SIG-M5 treated with dmso at 0.1 percent for 504 hours (cell line): ENCODE results near the gene CNGA2.
"Not testable (repeated sequence)": the region's sequence is repeated elsewhere in the genome, so short reads cannot be mapped to it uniquely, and the experiment has no call there.

Experiments
- DNase-seq: peaks from one replicate; lab custom pipeline; 2025; ENCODE audit not compliant: unreplicated experiment; lab: John Stamatoyannopoulos, UW

CNGA2 gene

DNA sequence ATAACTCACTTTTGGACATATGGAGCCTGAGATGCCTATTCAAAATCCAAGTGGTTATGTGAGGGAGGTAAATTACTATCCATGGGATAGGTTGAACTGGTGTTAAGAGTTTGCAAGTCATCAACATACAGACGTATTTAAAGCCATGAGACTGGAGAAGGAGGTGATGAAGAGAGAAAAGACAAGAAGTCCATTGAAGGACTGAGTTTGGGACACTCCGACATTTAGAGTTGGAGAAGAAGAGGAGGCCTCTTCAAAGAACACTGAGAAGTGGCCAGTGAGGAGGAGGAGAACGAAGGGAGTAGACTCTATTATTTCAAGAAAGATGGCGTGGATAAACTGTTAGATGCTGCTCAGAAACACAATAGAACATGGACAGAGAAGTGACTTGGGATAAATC lies at the start of gene CNGA2:
Gene CNGA2 (plus strand): TSS at position 301 of the 400 bp plus-strand sequence. CDS start 3,738 bp downstream, outside the sequence.
- DNase-seq = no peak

GRCh38 chrX:151687635-151688034 lies 46.9 kb upstream of the CNGA2 start:
- DNase-seq = no peak

DNA sequence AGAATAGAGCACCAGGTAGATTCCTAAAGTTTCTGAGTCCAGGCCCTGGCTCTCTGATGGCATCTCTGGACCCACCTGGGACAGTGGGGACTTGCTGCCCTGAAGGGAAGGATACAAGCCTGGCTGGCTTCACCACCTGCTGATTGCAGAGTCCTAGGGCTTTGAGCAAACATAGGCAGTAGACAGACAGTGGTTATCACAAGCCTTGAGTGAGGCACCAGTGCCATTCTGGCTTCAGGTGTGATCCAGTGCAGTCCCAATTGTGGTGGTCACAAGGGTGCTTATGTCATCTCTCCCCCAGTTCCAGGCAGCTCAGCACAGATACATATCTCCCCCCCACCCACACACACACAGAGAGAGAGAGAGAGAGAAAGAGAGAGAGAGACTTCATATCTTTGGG lies 45.9 kb upstream of the CNGA2 start:
- DNase-seq = no peak

GRCh38 chrX:151692825-151693224 lies 41.7 kb upstream of the CNGA2 start:
- DNase-seq = no peak

DNA sequence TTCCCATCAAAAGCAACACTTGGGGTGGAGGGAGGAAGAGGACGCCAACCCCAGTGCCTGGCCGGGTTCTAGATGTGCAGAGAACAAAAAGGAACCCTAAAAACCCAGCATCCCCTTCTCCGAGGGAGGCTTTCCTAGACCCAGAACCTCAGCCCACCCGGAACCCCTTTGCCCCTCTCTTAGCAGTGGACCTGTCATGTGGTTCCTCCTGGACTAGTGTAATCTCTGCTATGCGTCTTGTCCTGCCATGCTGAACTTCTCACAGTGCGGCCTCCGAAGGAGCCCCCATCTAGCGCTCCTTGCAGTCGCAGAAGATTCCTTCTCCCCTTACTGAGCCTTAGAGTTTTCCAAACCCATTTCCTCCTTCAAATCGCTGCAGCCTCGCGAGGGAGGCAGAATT lies 40.4 kb upstream of the CNGA2 start:
- DNase-seq = no peak

GRCh38 chrX:151694661-151695582 lies 39.6 kb upstream of the CNGA2 start, which contains the start of gene PRRG3:
PRRG3 (plus strand) TSS chrX:151695458; CDS start chrX:151698815, 3,357 bp downstream.
- no peak for DNase-seq

GRCh38 chrX:151695583-151696340 lies 38.8 kb upstream of the CNGA2 start:
- DNase-seq = no peak

DNA sequence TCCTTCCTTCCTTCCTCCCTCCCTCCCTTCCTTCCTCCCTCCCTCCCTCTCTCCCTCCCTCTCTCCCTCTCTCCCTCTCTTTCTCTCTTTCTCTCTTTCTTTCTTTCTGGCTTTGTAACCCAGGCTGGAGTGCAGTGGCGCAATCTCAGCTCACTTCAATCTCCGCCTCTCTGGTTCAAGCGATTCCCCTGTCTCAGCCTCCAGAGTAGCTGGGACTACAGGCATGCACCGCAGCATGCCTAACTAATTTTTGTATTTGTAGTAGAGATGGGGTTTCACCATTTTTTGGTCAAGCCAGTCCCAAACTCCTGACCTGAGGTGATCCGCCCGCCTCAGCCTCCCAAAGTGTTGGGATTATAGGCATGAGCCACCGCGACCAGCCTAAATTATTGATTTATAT lies 37.5 kb upstream of the CNGA2 start:
- DNase-seq = not testable (repeated sequence)

GRCh38 chrX:151697522-151697921 lies 37.0 kb upstream of the CNGA2 start:
- DNase-seq = no peak

DNA sequence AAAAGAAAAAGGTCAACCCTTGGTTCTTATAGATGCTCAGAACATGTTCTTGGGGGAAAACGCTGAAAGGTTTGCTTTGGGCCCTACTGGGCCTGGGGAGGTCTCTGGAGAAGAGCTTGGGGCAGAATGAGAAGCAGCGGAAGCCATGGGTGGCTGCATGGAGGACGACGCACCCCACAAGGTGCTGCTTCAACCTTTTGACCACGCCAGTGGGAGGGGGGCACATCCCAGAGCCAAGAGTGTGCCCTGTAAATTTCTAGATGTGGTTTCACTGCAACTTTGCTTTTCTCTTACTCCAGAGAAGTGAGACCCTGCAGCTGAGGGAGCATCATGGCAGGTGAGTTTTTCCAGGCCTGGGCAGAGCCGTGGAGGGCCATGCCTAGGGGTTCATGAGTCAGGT lies 36.1 kb upstream of the CNGA2 start:
- DNase-seq = no peak

DNA sequence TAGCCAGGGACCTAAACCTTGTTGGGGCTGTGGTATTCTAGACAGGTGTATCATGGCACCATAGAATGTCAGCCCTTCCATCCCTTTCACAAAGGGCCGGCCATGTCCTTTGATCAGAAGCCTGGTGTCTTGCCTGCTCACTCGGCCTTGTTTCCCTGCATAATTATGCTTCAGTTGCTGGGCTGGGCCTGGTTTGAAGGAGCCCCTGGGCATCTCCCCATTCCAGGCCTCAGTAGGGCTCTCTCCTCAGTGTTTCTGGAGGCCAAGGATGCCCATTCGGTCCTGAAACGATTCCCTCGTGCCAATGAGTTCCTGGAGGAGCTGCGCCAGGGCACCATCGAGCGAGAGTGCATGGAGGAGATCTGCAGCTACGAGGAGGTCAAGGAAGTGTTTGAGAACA lies 34.8 kb upstream of the CNGA2 start:
- DNase-seq = no peak

DNA sequence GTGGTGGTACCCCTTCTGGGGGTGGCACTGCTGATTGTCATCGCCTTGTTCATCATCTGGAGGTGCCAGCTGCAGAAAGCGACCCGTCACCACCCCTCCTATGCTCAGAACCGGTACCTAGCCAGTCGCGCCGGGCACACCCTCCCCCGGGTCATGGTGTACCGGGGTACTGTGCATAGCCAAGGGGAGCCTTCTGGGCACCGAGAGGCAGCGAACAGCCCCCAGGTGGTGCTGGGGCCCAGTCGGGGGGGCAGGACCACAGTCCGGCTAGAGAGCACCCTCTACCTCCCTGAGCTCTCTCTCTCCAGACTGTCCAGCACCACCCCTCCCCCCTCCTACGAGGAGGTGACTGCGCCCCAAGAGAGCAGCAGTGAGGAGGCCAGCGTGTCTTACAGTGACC lies 34.0 kb upstream of the CNGA2 start:
- DNase-seq = no peak

DNA sequence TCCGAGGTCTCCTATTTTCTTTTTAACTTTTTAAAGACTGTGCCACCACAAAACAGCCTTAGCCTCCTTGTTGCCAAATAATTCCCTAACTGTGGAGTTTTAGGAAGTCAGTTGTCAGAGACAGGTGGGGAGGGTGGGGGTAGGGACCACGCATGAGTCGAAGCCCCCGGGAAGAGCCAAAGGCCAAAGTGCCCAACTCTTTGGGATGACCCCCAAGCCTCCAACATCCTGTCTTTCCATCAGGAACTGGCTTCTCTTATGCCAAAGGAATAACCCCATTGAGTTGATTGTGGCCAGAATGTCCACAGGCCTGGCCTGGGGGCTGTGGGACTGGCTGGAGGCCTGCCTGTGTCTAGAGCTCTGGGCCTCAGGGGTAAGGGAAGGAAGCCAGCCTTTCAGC lies 33.5 kb upstream of the CNGA2 start:
- no peak for DNase-seq

DNA sequence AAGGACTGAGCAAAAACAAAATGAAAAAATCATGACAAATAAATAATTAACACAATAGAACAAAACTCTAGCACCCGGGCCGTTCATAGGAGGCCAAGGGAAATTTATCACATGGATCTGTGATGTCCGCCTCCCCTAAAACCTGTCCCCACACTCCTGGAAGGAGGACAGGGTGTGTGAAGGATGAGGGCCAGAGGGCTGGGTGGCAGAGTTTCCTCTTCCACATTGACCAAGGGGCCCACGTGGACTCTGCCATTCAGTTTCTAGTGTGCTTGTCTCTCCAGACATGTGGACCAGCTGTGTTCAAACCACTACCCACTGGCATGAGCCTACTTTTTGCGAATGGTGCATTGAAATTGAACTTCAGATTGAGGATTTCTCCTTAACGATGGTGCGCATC lies 33.0 kb upstream of the CNGA2 start:
- DNase-seq = no peak

GRCh38 chrX:151702026-151702714 lies 32.4 kb upstream of the CNGA2 start:
- DNase-seq = no peak

DNA sequence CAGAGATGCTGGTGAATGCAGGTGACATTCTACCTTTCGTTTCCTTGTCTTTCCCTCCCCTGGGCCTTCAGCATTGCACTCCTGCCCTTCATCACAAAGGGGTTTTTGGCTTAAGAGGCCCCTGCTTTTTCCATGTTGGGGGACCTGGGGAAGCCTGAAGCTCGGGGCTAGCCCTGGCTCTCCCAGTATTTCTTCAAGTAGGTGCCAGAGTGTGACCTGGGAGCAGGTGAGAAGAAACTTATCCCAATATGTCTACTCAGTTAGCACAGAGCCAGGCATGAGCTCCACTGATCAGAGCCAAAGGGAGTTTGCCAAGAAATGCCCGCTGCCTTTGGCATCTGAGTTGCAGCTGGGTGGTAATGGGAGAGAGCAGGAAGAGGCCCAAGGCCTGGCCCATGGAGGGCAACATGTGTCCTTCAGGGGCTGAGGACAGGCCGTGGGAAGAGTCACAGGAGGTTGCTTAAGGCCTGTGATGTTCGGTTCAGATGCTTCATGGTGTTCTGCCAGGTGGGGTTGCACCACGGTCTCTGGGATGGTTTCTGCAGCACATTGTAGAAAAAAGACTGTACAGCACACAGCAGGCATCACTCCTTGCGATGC lies 31.7 kb upstream of the CNGA2 start:
- DNase-seq = no peak

DNA sequence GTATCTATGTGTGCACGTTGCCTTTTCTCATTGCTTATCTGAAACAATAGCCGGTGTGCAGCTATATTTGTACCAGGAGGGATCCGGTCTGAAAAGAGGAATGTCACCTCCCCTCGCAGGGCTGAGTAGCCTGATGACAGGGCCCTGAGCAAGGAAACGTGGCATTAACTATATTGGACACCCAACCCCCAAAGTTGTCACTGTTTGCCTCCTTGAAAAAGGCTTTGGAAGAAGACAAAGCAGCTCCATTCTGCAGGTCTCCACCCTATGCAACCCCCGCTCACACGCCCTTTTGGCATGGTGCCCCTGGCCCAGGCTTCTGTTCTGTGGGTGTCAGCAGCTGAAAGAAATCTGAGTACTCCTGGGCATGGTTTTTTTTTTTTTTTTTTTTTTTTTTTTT lies 31.1 kb upstream of the CNGA2 start:
- DNase-seq = no peak

- no peak for DNase-seq
Observed at GRCh38 chrX:151704041-151704663, 30.4 kb upstream of the CNGA2 start.

- no peak for DNase-seq
Observed at GRCh38 chrX:151708821-151709220, 25.7 kb upstream of the CNGA2 start.

- DNase-seq = no peak
Observed at GRCh38 chrX:151710457-151710856, 24.1 kb upstream of the CNGA2 start.

GRCh38 chrX:151711154-151711553 lies 23.4 kb upstream of the CNGA2 start:
- no peak for DNase-seq
